Right atrium auricular region (tissue), 2 donors: ENCODE data around the gene ISCU. TPM values are rescaled to one million over a fixed set of nuclear protein-coding genes. Genes with fewer than 3 reads are reported as not detected.

Experiments used
- DNase-seq: peaks from one replicate; pipeline ENCODE4 v3.0.0-alpha.2; 2019; ENCODE audit warnings: low spot score
- H3K27ac ChIP-seq, 2 donors: fragments of 200-600 bp; sonication (generic); 1 replicate in 1 of 2; 2 replicates in 1 of 2; pipeline ENCODE4 v1.5.1; 2016 to 2019
- H3K27me3 ChIP-seq, 2 donors: fragments of 200-600 bp; sonication (generic); one replicate each; pipeline versions ENCODE4 v1.5.1 to v1.6.0; 2017 to 2019
- H3K36me3 ChIP-seq: fragments of 200-600 bp; sonication (generic); one replicate; pipeline ENCODE4 v1.5.1; 2016
- H3K4me1 ChIP-seq, 2 donors: fragments of 200-600 bp; sonication (generic); one replicate each; pipeline versions ENCODE4 v1.5.1 to v1.6.0; 2017 to 2019
- H3K4me3 ChIP-seq, 2 donors: fragments of 200-600 bp; sonication (generic); 1 replicate in 1 of 2; 2 replicates in 1 of 2; pipeline ENCODE4 v1.5.1; 2017 to 2019; ENCODE audit warnings: mild to moderate bottlenecking in 1 of 2, moderate library complexity in 1 of 2
- H3K9me3 ChIP-seq, 2 donors: fragments of 200-600 bp; sonication (generic); one replicate each; pipeline ENCODE4 v1.5.1; 2019
- CTCF ChIP-seq, 2 donors: fragments of 200-600 bp; sonication (generic); IDR thresholded peaks; one replicate each; pipeline ENCODE4 v1.5.1; 2019; ENCODE audit warnings: antibody characterized with exemption in 2 of 2
- total RNA-seq, 2 donors: library from RNA; depleted of rRNA; stranded (reverse); fragments of >200 nt; gene quantifications; one replicate each; pipeline ENCODE4 v1.1.0, GENCODE V29; 2016

The ISCU gene
- total RNA-seq, 2 donors from 2014 or later, result 421 to 433 TPM

GRCh38 chr12:108564724-108565123, 2.3 kb downstream of the ISCU start:
- no peak for DNase-seq
- H3K9me3 ChIP-seq, result no peaks in the 10 kb centered on the region
- no peak overlapping the region for H3K4me3 ChIP-seq
- no peak for TF ChIP-seq CTCF (IDR thresholded peaks at IDR 0.05)
- H3K27me3 ChIP-seq, result no peaks in the 10 kb centered on the region
- peak overlapping the region; percentile 33 to 58 for H3K27ac ChIP-seq
- H3K4me1 ChIP-seq, result peaks cover 0 to 43% of the 10 kb centered on the region in 2 donors
- H3K36me3 ChIP-seq, result peaks cover 56% of the 10 kb centered on the region

- Histone ChIP-seq H3K36me3 (peaks cover 58% of the 10 kb centered on the region), H3K27me3 (no peaks in the 10 kb centered on the region), H3K27ac (peak overlapping the region; percentile 33 to 58), H3K4me1 (peaks cover 0 to 38% of the 10 kb centered on the region in 2 donors), H3K4me3 (no peak overlapping the region), H3K9me3 (no peaks in the 10 kb centered on the region)
- TF ChIP-seq CTCF (IDR thresholded peaks at IDR 0.05), result no peak
- no peak for DNase-seq
Measured at GRCh38 chr12:108565146-108565545, 2.8 kb downstream of the ISCU start.

- DNase-seq, result peak; percentile 76
- no peaks in the 10 kb centered on the region for H3K9me3 ChIP-seq
- peak overlapping the region; percentile 58 to 69 for H3K27ac ChIP-seq
- TF ChIP-seq CTCF (IDR thresholded peaks at IDR 0.05), result no peak
- peaks cover 58% of the 10 kb centered on the region for H3K36me3 ChIP-seq
- H3K4me1 ChIP-seq, result peaks cover 0 to 34% of the 10 kb centered on the region in 2 donors
- H3K4me3 ChIP-seq, result no peak overlapping the region
- no peaks in the 10 kb centered on the region for H3K27me3 ChIP-seq
Measured at GRCh38 chr12:108565976-108566375, 3.6 kb downstream of the ISCU start.

- Histone ChIP-seq H3K4me1 (peaks cover 0 to 36% of the 10 kb centered on the region in 2 donors), H3K27me3 (no peaks in the 10 kb centered on the region), H3K27ac (peak overlapping the region; percentile 58 to 69), H3K36me3 (peaks cover 58% of the 10 kb centered on the region), H3K9me3 (no peaks in the 10 kb centered on the region), H3K4me3 (no peak overlapping the region)
- no peak for DNase-seq
- TF ChIP-seq CTCF (IDR thresholded peaks at IDR 0.05), result no peak
Measured at GRCh38 chr12:108566452-108566851, 4.1 kb downstream of the ISCU start.

GRCh38 chr12:108567406-108568337, 5.3 kb downstream of the ISCU start:
- Histone ChIP-seq H3K27ac (peak overlapping the region; percentile 13 to 20), H3K4me1 (peaks cover 0 to 34% of the 10 kb centered on the region in 2 donors), H3K27me3 (no peaks in the 10 kb centered on the region), H3K9me3 (no peaks in the 10 kb centered on the region), H3K4me3 (no peak overlapping the region), H3K36me3 (peaks cover 58% of the 10 kb centered on the region)
- TF ChIP-seq CTCF (IDR thresholded peaks at IDR 0.05), result no peak
- no peak for DNase-seq
